T-helper 1 cell treated with Interleukin-12 subunit alpha and Interleukin-12 subunit beta and Interleukin-4 antibody, amounts not matched to agents 30 ng/mL and 1 ng/mL, for 36 hours (primary cell): Measurements from ENCODE around the gene NAT10. TPM values are rescaled to one million over a fixed set of nuclear protein-coding genes. Genes with fewer than 3 reads are reported as not detected.

Source experiments
- intact Hi-C: fragments of 100-400 bp; cut with micrococcal nuclease; formaldehyde crosslinking; loops from one replicate; pipeline ENCODE4 v1.15.1; 2024
- total RNA-seq: library from RNA; stranded (reverse); gene quantifications from 2 replicates; pipeline ENCODE4 v1.2.3, GENCODE V29; 2022

Gene NAT10
- total RNA-seq, 1 donor from 2014 or later: 95.2 TPM

- intact Hi-C loops: no loop called here
Observed at GRCh38 chr11:34165786-34166555, 60.5 kb downstream of the NAT10 start.

- intact Hi-C loops: no loop called here
Observed at GRCh38 chr11:34166806-34167740, 61.6 kb downstream of the NAT10 start.

- intact Hi-C loops: no loop called here
Observed at GRCh38 chr11:34167961-34168360, 62.5 kb downstream of the NAT10 start.

DNA sequence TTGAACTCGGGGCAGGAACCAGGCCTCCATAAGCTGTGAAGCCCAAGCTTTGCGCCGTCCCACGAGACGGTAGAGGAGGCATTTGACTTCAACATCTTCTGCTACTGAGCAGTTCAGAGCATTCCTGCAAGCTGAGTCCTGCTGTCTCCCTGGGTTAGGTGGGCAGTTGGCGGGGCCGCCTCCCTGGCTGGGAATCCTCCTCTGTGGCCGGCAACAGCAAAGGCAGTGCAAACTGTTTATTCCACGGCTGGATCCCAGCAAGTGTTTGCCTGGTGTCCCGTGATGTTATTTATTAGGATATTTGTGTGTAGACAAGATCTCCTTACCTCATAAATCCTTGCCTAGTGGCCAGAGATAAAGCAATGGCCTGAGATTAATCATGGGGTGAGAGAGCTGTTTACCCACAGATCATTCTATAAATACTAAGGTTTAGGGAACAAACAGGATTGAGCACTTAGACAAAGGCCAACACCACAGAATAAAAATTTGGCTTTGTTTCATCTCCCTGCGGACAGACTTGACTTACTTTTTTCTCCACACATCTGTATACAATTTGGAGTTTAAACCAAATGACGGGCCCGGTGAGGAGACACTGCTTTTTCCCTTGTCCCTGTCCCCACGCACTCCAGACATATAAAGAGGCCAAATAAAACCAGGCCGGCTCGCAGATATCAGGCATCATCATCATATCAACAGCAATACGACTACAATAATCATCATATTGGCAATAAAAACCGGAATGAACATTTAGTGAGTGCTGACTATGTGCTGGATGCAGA lies 63.4 kb downstream of the NAT10 start:
- intact Hi-C loops: no loop called here

GRCh38 chr11:34169686-34170085 lies 64.3 kb downstream of the NAT10 start:
- intact Hi-C loops: no loop called here

GRCh38 chr11:34173050-34173449 lies 67.6 kb downstream of the NAT10 start:
- intact Hi-C loops: no loop called here

DNA sequence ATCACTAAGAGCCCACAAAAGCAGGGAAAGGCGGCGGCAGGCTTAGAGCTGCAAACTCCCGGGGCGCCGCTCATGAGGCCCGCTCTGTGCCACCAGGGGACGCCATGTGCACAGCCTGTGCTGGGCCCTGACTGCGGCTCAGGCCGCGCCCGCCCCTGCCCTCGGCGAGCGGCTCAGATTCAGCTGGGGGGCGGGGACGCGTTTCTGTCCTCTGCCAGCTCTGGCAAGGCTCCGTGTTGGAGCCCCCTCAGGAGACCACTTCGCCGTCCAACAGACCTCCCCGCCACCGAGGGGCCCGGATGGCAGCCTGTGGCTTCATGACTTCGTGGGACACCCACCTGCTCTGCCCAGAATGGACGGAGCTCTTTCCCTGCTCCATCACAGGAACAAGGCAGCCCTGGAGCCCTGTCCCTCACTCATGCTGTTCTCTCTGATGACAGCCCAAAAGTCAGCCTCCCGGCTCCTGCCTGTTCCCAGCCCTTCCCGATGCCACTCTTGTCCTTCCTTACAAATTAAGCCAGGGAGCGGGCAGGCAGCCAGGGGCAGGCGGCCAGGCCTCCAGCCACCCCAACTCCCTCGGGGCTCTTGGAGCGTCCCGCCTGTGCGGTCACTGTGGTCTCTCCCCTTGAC lies 69.1 kb downstream of the NAT10 start:
- intact Hi-C loops: loop anchor here (1.0 to 5.0 kb wide), 10 partner anchors 61 to 367 kb away; partner anchors contain the start of genes CAPRIN1, CAT and NAT10

- intact Hi-C loops: loop anchor here (2.0 to 5.0 kb wide), 2 partner anchors 71 to 368 kb away; partner anchors contain the start of gene NAT10
Observed at GRCh38 chr11:34175284-34176019, 70.0 kb downstream of the NAT10 start.

GRCh38 chr11:34176751-34177209 lies 71.4 kb downstream of the NAT10 start:
- intact Hi-C loops: loop anchor here (5.0 kb wide), 1 partner anchor 369 kb away; no protein-coding TSS in a partner anchor

- intact Hi-C loops: loop anchor here (5.0 kb wide), 1 partner anchor 371 kb away; no protein-coding TSS in a partner anchor
Observed at GRCh38 chr11:34178209-34178821, 72.9 kb downstream of the NAT10 start.

DNA sequence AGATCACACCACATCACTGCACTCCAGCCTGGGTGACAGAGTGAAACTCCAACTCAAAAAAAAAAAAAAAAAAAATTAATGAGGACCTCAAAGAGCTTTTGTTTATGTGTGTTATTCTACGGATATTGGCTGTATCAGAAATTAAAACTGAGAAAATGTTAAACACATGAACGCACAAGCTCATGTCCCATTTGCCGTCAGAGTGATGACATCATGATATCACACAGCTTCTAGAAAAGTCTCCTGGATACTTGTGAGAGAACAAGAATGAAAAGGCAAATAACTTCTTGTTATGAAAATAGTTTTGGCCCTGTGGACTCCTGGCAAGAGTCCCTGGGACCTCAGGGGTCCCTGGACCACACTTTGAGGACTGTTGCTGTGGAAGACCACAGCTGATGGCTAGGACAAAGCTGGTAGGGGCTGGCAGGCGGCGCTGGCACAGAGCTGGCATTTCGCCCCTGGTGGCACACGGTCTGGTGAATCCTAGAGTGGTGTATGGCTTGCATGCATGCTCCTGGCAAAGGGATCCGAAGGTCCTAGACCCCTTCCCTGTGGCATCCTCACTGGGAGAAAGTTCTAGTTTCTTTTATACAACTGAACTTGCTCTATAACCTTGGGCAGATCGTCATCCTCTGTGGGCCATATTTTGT lies 73.7 kb downstream of the NAT10 start:
- intact Hi-C loops: loop anchor here (5.0 kb wide), 1 partner anchor 372 kb away; no protein-coding TSS in a partner anchor

DNA sequence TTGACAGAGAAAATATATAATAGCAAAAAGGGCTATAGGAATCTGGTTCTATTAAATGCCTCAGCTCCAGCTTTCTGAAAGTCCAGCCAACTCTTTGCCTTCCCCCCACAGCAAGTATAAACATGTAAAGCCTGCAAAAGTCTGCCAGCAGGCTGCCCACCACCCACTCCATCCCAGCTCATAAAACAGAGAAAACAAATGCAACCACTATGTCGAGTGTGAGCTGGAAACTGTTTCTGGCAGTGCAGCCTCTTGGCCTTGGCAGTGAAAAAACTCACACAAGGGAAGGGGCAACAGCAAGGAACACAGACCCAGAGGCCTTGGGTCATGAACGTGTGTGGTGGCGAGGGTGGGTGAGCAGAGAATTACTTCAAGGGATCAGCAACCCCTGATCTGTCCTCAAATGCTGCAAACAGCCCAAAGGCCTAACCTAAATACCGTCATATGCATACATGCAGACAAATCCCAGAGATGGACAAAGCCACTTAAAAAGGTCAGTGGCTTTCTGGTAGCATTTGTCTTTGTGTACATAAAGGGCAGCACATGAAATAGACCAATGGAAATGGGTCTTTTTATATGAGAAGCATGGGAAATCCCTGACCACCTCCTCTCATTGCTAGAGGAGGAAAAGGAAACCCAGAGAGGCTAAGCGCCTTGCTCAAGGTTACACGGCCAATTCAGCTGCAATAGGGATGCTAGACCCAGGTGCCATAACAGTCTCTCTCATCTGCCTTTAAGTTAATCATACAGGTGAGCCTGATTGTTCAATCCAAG lies 74.8 kb downstream of the NAT10 start:
- intact Hi-C loops: loop anchor here (2.0 kb wide), 1 partner anchor 21 kb away; no protein-coding TSS in a partner anchor

GRCh38 chr11:34180814-34181165 lies 75.4 kb downstream of the NAT10 start:
- intact Hi-C loops: loop anchor here (2.0 kb wide), 1 partner anchor 20 kb away; no protein-coding TSS in a partner anchor

DNA sequence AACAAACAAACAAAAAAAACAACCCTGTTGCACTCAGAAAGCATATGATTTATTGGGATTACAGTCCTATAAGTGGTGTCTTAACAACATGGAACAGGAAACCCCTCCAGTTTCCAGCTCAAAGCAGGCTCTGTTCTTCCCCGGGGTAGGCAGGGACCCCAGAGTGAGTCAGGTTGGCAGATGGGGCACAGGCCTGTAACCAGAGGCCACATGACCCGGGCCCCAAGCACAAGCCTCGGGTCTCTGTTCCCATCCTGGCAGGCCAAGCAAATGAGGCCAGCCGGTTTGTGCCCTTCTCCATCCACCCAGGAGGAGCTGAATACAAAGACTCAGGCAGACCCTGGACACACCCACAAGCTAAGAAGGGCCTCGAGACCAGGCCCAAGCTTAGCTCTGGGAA lies 75.8 kb downstream of the NAT10 start:
- intact Hi-C loops: loop anchor here (2.0 kb wide), 1 partner anchor 20 kb away; no protein-coding TSS in a partner anchor

DNA sequence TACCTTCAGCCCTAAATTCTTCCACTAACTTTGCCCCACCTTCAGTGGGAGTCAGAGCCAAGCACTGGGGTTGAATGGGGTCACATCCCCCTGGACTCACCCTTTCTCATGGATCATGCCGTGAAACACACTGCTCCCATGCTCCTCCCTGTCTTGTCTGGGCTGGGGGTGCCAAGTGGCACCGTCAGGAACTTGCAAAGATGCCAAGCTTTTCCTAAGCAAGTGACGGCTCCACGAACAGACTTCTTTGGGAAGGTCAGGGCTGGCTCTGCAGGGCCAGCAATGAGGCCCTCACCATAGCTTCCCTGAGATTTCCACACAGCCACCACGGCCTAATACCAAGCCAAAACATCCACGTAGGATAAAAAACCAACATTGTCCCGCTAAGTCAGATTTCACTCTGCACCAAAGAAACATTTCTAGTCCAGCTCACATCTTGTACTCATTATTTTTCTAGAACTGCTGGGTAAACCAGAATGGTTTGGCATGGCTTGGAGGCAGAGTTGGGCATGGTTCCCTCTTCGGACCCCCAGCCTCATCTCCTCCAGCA lies 76.5 kb downstream of the NAT10 start:
- intact Hi-C loops: loop anchor here (2.0 kb wide), 1 partner anchor 19 kb away; no protein-coding TSS in a partner anchor

DNA sequence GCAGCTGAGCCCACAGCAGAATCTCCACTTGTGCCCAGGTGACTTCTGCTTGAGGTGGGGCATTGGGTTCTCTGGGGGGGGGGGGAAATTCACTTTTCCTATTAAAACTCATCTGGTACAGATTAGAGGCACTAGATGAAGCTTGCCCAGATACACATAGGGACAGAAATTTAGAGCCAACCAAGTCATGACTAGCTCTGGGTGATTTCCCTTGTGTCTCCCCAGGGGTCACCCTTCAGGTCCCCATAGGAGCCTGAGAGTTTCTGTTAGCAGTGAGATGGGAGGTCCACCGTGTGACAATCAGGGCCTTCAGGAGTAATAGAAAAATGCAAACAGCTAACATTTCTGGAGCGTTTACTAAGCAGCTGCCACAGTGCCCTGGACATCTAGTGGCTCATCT lies 77.0 kb downstream of the NAT10 start:
- intact Hi-C loops: no loop called here

DNA sequence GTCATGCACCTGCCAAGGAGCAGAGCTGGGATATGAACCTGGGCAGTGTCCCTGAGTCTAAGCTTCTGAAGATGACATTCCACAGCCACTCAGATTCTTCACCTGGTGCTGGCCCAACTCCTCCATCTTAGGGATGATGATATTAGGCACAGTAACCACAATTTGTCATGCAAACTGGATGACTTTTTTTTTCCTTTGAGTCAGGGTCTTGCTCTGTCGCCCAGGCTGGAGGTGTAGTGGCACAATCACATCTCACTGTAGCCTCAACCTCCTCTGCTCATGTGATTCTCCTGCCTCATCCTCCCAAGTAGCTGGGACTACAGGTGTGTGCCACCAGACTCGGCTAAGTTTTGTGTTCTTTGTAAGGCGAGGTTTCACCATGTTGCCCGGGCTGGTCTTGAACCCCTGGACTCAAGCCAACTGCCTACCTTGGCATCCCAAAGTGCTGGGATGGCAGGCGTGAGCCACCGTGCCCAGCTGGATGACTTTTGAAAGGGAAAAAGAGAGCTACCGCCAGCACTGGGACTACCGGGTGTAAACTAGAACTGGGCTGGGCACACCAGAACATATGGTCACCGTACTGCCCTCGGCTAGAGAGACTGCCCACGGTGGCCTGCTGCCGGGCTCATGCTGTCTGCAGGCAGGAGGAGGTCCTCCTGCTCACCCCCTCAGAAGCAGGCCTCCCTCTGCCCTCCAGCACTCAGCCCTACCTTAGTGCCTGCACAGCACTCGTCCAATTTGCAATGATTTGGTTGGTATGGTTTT lies 77.7 kb downstream of the NAT10 start:
- intact Hi-C loops: no loop called here
